H1 (cell line): ENCODE data around the gene GRIPAP1.

ENCODE experiments used
- ATF3 ChIP-seq: IDR thresholded peaks from 2 replicates; pipeline ENCODE4 v1.6.1; 2011; ENCODE audit warnings: low read depth, mild to moderate bottlenecking, low read length; ENCODE audit not compliant: insufficient read depth
- CTCF ChIP-seq, 3 experiments: IDR thresholded peaks; 1 replicate in 2 of 3; 2 replicates in 1 of 3; pipeline versions ENCODE4 v1.5.1 to v1.6.1; 2011; ENCODE audit warnings: low read length in 3 of 3, mild to moderate bottlenecking in 3 of 3, inconsistent platforms in 2 of 3, low read depth in 1 of 3, moderate library complexity in 1 of 3; ENCODE audit not compliant: insufficient read depth in 1 of 3; ENCODE audit errors: control extremely low read depth in 1 of 3
- KDM1A ChIP-seq: fragments of 200-600, 300-600 bp; sonication (generic); IDR thresholded peaks from 2 replicates; pipeline ENCODE4 v1.7.1; 2016; ENCODE audit warnings: mild to moderate bottlenecking, low read length, borderline replicate concordance
- POLR2A ChIP-seq, 2 experiments: IDR thresholded peaks; 1 replicate in 1 of 2; 2 replicates in 1 of 2; pipeline ENCODE4 v1.6.1; 2011; ENCODE audit warnings: low read depth in 2 of 2, low read length in 2 of 2, mild to moderate bottlenecking in 2 of 2; ENCODE audit errors: control extremely low read depth in 1 of 2
- RAD21 ChIP-seq, 2 experiments: IDR thresholded peaks in 1 of 2; conservative IDR thresholded peaks in 1 of 2; 2 replicates each; pipeline ENCODE4 v1.6.1; 2011; ENCODE audit warnings: low read depth in 2 of 2, low read length in 2 of 2, improper control_type of control experiment in 1 of 2, inconsistent platforms in 1 of 2, mild to moderate bottlenecking in 1 of 2, moderate library complexity in 1 of 2
- RFX5 ChIP-seq: IDR thresholded peaks from 2 replicates; pipeline ENCODE4 v1.6.1; 2011; ENCODE audit warnings: low read depth, low read length, improper control_type of control experiment, borderline replicate concordance
- SP1 ChIP-seq: IDR thresholded peaks from 2 replicates; pipeline ENCODE4 v1.6.1; 2011; ENCODE audit warnings: low read depth, low read length
- SUZ12 ChIP-seq: fragments of 200-600 bp; sonication (generic); IDR thresholded peaks from 2 replicates; pipeline ENCODE4 v1.6.1; 2012; ENCODE audit warnings: mild to moderate bottlenecking, inconsistent platforms, low read length, moderate library complexity, mixed read lengths
- TBP ChIP-seq: IDR thresholded peaks from 2 replicates; pipeline ENCODE4 v1.6.1; 2011; ENCODE audit warnings: low read depth, low read length, improper control_type of control experiment
- TEAD4 ChIP-seq: IDR thresholded peaks from 2 replicates; pipeline ENCODE4 v1.6.1; 2012; ENCODE audit warnings: low read depth, low read length, inconsistent platforms, mixed read lengths
- USF2 ChIP-seq: IDR thresholded peaks from 2 replicates; pipeline ENCODE4 v1.6.1; 2011; ENCODE audit warnings: low read length, improper control_type of control experiment

GRCh38 chrX:48923771-48924170 lies 78.3 kb downstream of the GRIPAP1 start:
- TF ChIP-seq KDM1A (no peak), SUZ12 (no peak), CTCF (IDR thresholded peaks at IDR 0.05; ENCODE audit: control extremely low read depth in 1 of 3, insufficient read depth in 1 of 3, low read depth in 1 of 3, low read length in 3 of 3) (no peak), ATF3 (no peak), TBP (no peak), SP1 (no peak), POLR2A (IDR thresholded peaks at IDR 0.05; ENCODE audit: control extremely low read depth in 1 of 2, low read depth in 2 of 2, low read length in 2 of 2) (no peak), TEAD4 (no peak), USF2 (no peak), RAD21 (IDR thresholded peaks at IDR 0.05 in 1 of 2, conservative IDR thresholded peaks at IDR 0.05 in 1 of 2; ENCODE audit: low read depth in 2 of 2, low read length in 2 of 2) (no peak), RFX5 (no peak)
